Heart right ventricle (tissue), 16 donors: ENCODE data around the gene COL18A1. TPM values are rescaled to one million over a fixed set of nuclear protein-coding genes. Genes with fewer than 3 reads are reported as not detected.

ENCODE experiments used
- ATAC-seq, 8 donors: fragments of 200-7000 bp; cut with Tn5 transposase; one replicate each; pipeline ENCODE4 v1.9.1; 2020; ENCODE audit warnings: mild to moderate bottlenecking in 8 of 8, moderate library complexity in 8 of 8, moderate number of reproducible peaks in 1 of 8
- DNase-seq, 2 donors: peaks; one replicate each; pipeline ENCODE4 v3.0.0-alpha.2; 2020
- H3K27ac ChIP-seq, 10 donors: fragments of 200-600 bp; sonication (generic) in 2 of 10; one replicate each; pipeline versions ENCODE4 v1.5.0 to v1.8.0; 2020 to 2022; ENCODE audit warnings: mild to moderate bottlenecking in 3 of 10
- H3K27me3 ChIP-seq, 7 donors: fragments of 200-600 bp; one replicate each; pipeline ENCODE4 v1.8.0; 2021 to 2022; ENCODE audit warnings: mild to moderate bottlenecking in 2 of 7
- H3K36me3 ChIP-seq, 9 donors: fragments of 200-600 bp; sonication (generic) in 1 of 9; one replicate each; pipeline versions ENCODE4 v1.5.0 to v1.8.0; 2020 to 2022; ENCODE audit warnings: mild to moderate bottlenecking in 2 of 9
- H3K4me1 ChIP-seq, 9 donors: fragments of 200-600 bp; sonication (generic) in 1 of 9; one replicate each; pipeline versions ENCODE4 v1.5.0 to v1.8.0; 2020 to 2022; ENCODE audit warnings: mild to moderate bottlenecking in 4 of 9
- H3K4me3 ChIP-seq, 10 donors: fragments of 200-600 bp; sonication (generic) in 2 of 10; one replicate each; pipeline versions ENCODE4 v1.5.0 to v1.8.0; 2020 to 2022; ENCODE audit warnings: mild to moderate bottlenecking in 7 of 10, moderate library complexity in 2 of 10
- H3K9me3 ChIP-seq, 11 donors: fragments of 200-600 bp in 10 of 11; sonication (generic) in 2 of 11; one replicate each; pipeline versions ENCODE4 v1.5.0 to v1.8.0; 2013 to 2022; ENCODE audit warnings: mild to moderate bottlenecking in 2 of 11, control low read depth in 1 of 11, moderate library complexity in 1 of 11
- WGBS, 2 donors: extraction: QIAGEN DNeasy Blood & Tissue Kit; methylation state at CpG; one replicate each; pipeline ENCODE4 v1.1.7; 2013; ENCODE audit warnings: inconsistent platforms in 1 of 2; 5-methylcytosine and 5-hydroxymethylcytosine counted together
- intact Hi-C, 10 donors: fragments of 100-400 bp; cut with DNase I; formaldehyde crosslinking; loops; one replicate each; pipeline versions ENCODE4 v1.11.1 to v1.14.2; 2022
- polyA plus RNA-seq, 2 donors: library from polyadenylated mRNA; stranded (reverse); fragments of 200-250 nt; gene quantifications; one replicate each; pipeline ENCODE4 v1.2.3, GENCODE V29; 2013
- total RNA-seq, 10 donors: library from RNA; stranded (reverse); fragmentation: NEBNext Ultra II Directional in 3 of 10; extraction: Animal tissue kit (Norgen Biotek cat#: 25700) in 3 of 10; gene quantifications; one replicate each; pipeline versions ENCODE4 v1.2.1 to v1.2.4, GENCODE V29; 2021 to 2023
- TF ChIP-seq, protein P1 (sequence below), 9 donors: fragments of 200-600 bp; sonication (generic) in 2 of 9; IDR thresholded peaks; one replicate each; pipeline versions ENCODE4 v1.5.0 to v1.8.0; 2021 to 2022; ENCODE audit warnings: antibody characterized with exemption in 9 of 9, mild to moderate bottlenecking in 5 of 9, moderate library complexity in 1 of 9
- donor health status: Arrhythmogenic right ventricular cardiomyopathy.
- donor health status: ischemic (EF 13 %, LVEDD 7.1; RV severe dilation, severe dysfunction).
- donor health status: healthy with polysubstance abuse.
- donor health status: DM: no; HTN: yes; CAD: no.
- donor health status: DM: no; HTN: no; CAD: no.
- donor health status: ischemic (EF 25% LVEDD 6.9; RV normal size, moderate dysfunction).
- donor health status: ischemic (EF 25% LVEDD 5.7; RV mildly dilated, moderate dysfunction).
- donor health status: healthy.
- donor health status: DM: yes; HTN: yes; CAD: no.
- donor health status: Ischemic cardiomyopathy.
- donor health status: ischemic (EF 35%, LVEDD 5.7; RV mildly dilated, moderate dysfunction).
- donor health status: nonischemic (EF 11% LVEDD 7.7; RV severe dilation, severe dysfunction).
- donor health status: DM: yes; HTN: yes; CAD: no.
- donor health status: PGD.
- donor health status: ischemic (EF 29% LVEDD 5.4; RV normal size, mild dysfunction).
- donor health status: nonischemic (EF 23%, LVEDD 6.1; RV moderate dilation, normal function).

The COL18A1 gene
- total and polyA plus RNA-seq, 12 donors, result 33.7 to 87.1 (median 52.6) TPM

GRCh38 chr21:45491056-45491455 is 86.1 kb downstream of the COL18A1 start:
- Histone ChIP-seq H3K9me3 (no peaks in the 10 kb centered on the region), H3K27ac (no peak overlapping the region), H3K36me3 (peaks cover 0 to 79% (median 7%) of the 10 kb centered on the region in 9 donors), H3K4me1 (no peaks in the 10 kb centered on the region), H3K27me3 (no peaks in the 10 kb centered on the region), H3K4me3 (no peak overlapping the region)
- ATAC-seq (no peak), DNase-seq (no peak)
- 87 to 95% methylated on average over 17 to 20 of the region's 20 CpGs for WGBS, 2 donors
- intact Hi-C loops, result loop anchor here in 1 of 10 donors (5.0 kb wide), 1 partner anchor 36 kb away; no protein-coding TSS in a partner anchor
- TF ChIP-seq, protein P1, sequence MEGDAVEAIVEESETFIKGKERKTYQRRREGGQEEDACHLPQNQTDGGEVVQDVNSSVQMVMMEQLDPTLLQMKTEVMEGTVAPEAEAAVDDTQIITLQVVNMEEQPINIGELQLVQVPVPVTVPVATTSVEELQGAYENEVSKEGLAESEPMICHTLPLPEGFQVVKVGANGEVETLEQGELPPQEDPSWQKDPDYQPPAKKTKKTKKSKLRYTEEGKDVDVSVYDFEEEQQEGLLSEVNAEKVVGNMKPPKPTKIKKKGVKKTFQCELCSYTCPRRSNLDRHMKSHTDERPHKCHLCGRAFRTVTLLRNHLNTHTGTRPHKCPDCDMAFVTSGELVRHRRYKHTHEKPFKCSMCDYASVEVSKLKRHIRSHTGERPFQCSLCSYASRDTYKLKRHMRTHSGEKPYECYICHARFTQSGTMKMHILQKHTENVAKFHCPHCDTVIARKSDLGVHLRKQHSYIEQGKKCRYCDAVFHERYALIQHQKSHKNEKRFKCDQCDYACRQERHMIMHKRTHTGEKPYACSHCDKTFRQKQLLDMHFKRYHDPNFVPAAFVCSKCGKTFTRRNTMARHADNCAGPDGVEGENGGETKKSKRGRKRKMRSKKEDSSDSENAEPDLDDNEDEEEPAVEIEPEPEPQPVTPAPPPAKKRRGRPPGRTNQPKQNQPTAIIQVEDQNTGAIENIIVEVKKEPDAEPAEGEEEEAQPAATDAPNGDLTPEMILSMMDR (IDR thresholded peaks at IDR 0.05), result no peak

GRCh38 chr21:45491623-45492022 is 86.7 kb downstream of the COL18A1 start:
- Histone ChIP-seq H3K36me3 (peaks cover 0 to 83% (median 13%) of the 10 kb centered on the region in 9 donors), H3K27me3 (no peaks in the 10 kb centered on the region), H3K4me3 (no peak overlapping the region), H3K4me1 (no peaks in the 10 kb centered on the region), H3K9me3 (no peaks in the 10 kb centered on the region), H3K27ac (no peak overlapping the region)
- ATAC-seq, result no peak
- DNase-seq, result no peak
- WGBS, 2 donors, result 97 to 99% methylated on average over 9 of the region's 9 CpGs
- intact Hi-C loops, result loop anchor here in 1 of 10 donors (5.0 kb wide), 1 partner anchor 36 kb away; no protein-coding TSS in a partner anchor
- TF ChIP-seq, protein P1 (IDR thresholded peaks at IDR 0.05), result no peak

- H3K36me3 ChIP-seq, result peaks cover 0 to 83% (median 23%) of the 10 kb centered on the region in 9 donors
- DNase-seq (no peak), ATAC-seq (no peak)
- no peak overlapping the region for H3K4me3 ChIP-seq
- no peaks in the 10 kb centered on the region for H3K4me1 ChIP-seq
- H3K27ac ChIP-seq, result no peak overlapping the region
- TF ChIP-seq, protein P1 (IDR thresholded peaks at IDR 0.05), result no peak
- H3K9me3 ChIP-seq, result no peaks in the 10 kb centered on the region
- H3K27me3 ChIP-seq, result no peaks in the 10 kb centered on the region
- 96% methylated on average over 20 of the region's 20 CpGs for WGBS, 2 donors
- intact Hi-C loops, result loop anchor here in 1 of 10 donors (5.0 kb wide), 1 partner anchor 35 kb away; no protein-coding TSS in a partner anchor
These were observed 87.8 kb downstream of the COL18A1 start for GRCh38 chr21:45492765-45493164.

DNA sequence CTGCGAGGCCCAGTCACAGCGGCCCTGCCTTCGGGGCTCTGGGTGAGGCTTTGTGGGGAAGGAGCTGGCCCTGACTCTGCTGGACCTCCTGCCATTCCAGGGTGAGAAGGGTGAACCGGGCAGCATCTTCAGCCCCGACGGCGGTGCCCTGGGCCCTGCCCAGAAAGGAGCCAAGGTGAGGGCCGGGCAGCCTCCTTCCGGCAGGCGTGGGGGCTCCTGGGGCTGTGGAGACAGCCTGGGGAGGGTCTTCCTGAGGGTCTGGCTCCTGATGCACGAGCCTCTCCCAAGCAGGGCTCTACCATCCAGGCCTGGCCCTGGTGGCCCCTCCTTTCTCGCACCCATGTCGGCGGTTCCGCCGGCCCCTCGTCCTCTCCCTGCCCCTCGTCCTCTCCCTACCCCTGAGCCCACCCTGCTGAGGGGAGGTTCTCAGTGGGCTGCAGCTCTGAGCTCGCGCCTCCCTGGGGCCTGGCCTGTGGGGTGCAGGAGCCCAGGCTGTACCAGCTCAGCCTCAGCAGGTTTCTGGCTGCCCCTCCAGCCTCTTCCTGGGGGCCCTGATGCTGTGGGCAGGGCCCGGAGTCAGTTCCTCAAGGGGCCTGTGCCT is 88.5 kb downstream of the COL18A1 start:
- H3K4me1 ChIP-seq, result no peaks in the 10 kb centered on the region
- no peak overlapping the region for H3K27ac ChIP-seq
- no peak for DNase-seq
- intact Hi-C loops, result loop anchor here in 1 of 10 donors (5.0 kb wide), 1 partner anchor 34 kb away; no protein-coding TSS in a partner anchor
- TF ChIP-seq, protein P1 (IDR thresholded peaks at IDR 0.05), result no peak
- no peak for ATAC-seq
- no peak overlapping the region for H3K4me3 ChIP-seq
- no peaks in the 10 kb centered on the region for H3K27me3 ChIP-seq
- no peaks in the 10 kb centered on the region for H3K9me3 ChIP-seq
- H3K36me3 ChIP-seq, result peaks cover 0 to 85% (median 25%) of the 10 kb centered on the region in 9 donors
- WGBS, 2 donors, result 96% methylated on average over 16 to 21 of the region's 21 CpGs
